ENCODE data around the gene COMMD8. TPM values are rescaled to one million over a fixed set of nuclear protein-coding genes. Genes with fewer than 3 reads are reported as not detected.

COMMD8 gene
- total RNA-seq, 2 experiments from 2014 or later: 4.4 to 5.4 TPM

- ChIA-PET POLR2A (no interaction called here), CTCF (no interaction called here)
- intact Hi-C loops (cut with DNase I, micrococcal nuclease): no loop called here
- H3K27me3 ChIP-seq (ENCODE audit: control insufficient read depth in 1 of 2, insufficient read depth in 2 of 2, low read length in 2 of 2): no peaks in the 10 kb centered on the region
- ATAC-seq (ENCODE audit: poor library complexity): no peak
- no peak overlapping the region for H3K4me3 ChIP-seq (ENCODE audit: low read length)
- Mint-ChIP-seq H3K36me3 (ENCODE audit: low read depth) (no peaks in the 10 kb centered on the region), H3K9me3 (no peaks in the 10 kb centered on the region), H3K4me3 (no peak overlapping the region), H3K4me1 (ENCODE audit: low read depth) (no peaks in the 10 kb centered on the region), H3K27ac (no peak overlapping the region), H3K27me3 (no peaks in the 10 kb centered on the region)
- TF ChIP-seq, protein P1, sequence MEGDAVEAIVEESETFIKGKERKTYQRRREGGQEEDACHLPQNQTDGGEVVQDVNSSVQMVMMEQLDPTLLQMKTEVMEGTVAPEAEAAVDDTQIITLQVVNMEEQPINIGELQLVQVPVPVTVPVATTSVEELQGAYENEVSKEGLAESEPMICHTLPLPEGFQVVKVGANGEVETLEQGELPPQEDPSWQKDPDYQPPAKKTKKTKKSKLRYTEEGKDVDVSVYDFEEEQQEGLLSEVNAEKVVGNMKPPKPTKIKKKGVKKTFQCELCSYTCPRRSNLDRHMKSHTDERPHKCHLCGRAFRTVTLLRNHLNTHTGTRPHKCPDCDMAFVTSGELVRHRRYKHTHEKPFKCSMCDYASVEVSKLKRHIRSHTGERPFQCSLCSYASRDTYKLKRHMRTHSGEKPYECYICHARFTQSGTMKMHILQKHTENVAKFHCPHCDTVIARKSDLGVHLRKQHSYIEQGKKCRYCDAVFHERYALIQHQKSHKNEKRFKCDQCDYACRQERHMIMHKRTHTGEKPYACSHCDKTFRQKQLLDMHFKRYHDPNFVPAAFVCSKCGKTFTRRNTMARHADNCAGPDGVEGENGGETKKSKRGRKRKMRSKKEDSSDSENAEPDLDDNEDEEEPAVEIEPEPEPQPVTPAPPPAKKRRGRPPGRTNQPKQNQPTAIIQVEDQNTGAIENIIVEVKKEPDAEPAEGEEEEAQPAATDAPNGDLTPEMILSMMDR (IDR thresholded peaks at IDR 0.05): no peak
- no peaks in the 10 kb centered on the region for H3K9me3 ChIP-seq (ENCODE audit: control insufficient read depth in 1 of 2, insufficient read depth in 1 of 2, low read length in 2 of 2)
- H3K27ac ChIP-seq (ENCODE audit: low read depth in 1 of 2, low read length in 2 of 2): no peak overlapping the region
- H3K4me1 ChIP-seq (ENCODE audit: insufficient read depth, low read length): no peaks in the 10 kb centered on the region
- DNase-seq: no peak
- H3K36me3 ChIP-seq (ENCODE audit: insufficient read depth, low read length): no peaks in the 10 kb centered on the region
Measured at GRCh38 chr4:47505147-47505546, 41.6 kb upstream of the COMMD8 start.

GRCh38 chr4:47500776-47501175 is 37.3 kb upstream of the COMMD8 start:
- ChIA-PET POLR2A (no interaction called here), CTCF (no interaction called here)
- no peak for ATAC-seq (ENCODE audit: poor library complexity)
- DNase-seq: no peak
- H3K27ac ChIP-seq (ENCODE audit: low read depth in 1 of 2, low read length in 2 of 2): no peak overlapping the region
- no peaks in the 10 kb centered on the region for H3K27me3 Mint-ChIP-seq
- no peaks in the 10 kb centered on the region for H3K36me3 Mint-ChIP-seq (ENCODE audit: low read depth)
- no peak overlapping the region for H3K4me3 ChIP-seq (ENCODE audit: low read length)
- H3K27me3 ChIP-seq (ENCODE audit: control insufficient read depth in 1 of 2, insufficient read depth in 2 of 2, low read length in 2 of 2): no peaks in the 10 kb centered on the region
- no peaks in the 10 kb centered on the region for H3K4me1 Mint-ChIP-seq (ENCODE audit: low read depth)
- H3K9me3 ChIP-seq (ENCODE audit: control insufficient read depth in 1 of 2, insufficient read depth in 1 of 2, low read length in 2 of 2): no peaks in the 10 kb centered on the region
- no peaks in the 10 kb centered on the region for H3K4me1 ChIP-seq (ENCODE audit: insufficient read depth, low read length)
- H3K27ac Mint-ChIP-seq: no peak overlapping the region
- TF ChIP-seq, protein P1 (IDR thresholded peaks at IDR 0.05): no peak
- intact Hi-C loops (cut with DNase I, micrococcal nuclease): no loop called here
- no peaks in the 10 kb centered on the region for H3K36me3 ChIP-seq (ENCODE audit: insufficient read depth, low read length)
- H3K9me3 Mint-ChIP-seq: no peaks in the 10 kb centered on the region
- H3K4me3 Mint-ChIP-seq: no peak overlapping the region

DNA sequence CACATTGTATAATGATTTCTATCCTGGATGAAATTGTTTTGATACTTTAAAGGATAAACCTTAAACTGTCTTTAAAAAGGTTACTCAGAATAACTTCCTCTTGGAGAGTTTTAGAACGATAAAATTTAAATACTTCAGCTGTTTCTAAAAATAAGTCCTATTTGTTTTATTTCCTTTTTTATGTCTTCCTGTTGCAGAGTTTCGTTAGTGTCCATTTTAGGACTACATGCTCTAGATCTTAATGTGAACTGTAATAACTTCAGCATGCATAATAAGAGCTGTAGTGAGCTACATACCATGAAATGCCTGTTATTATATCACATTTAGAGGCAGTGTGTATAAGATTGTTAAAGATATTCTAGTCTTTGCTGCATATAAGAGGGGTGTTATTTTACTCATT is 36.2 kb upstream of the COMMD8 start:
- POLR2A ChIA-PET: interaction anchor here (1.2 kb wide), 1 partner anchor 15 kb away, joined by 4 read pairs; the partner anchor contains the start of gene ATP10D
- intact Hi-C loops (cut with DNase I, micrococcal nuclease): no loop called here
- no peak overlapping the region for H3K4me3 ChIP-seq (ENCODE audit: low read length)
- ATAC-seq (ENCODE audit: poor library complexity): no peak
- Mint-ChIP-seq H3K4me1 (ENCODE audit: low read depth) (no peaks in the 10 kb centered on the region), H3K27ac (no peak overlapping the region), H3K36me3 (ENCODE audit: low read depth) (no peaks in the 10 kb centered on the region), H3K27me3 (no peaks in the 10 kb centered on the region), H3K9me3 (no peaks in the 10 kb centered on the region), H3K4me3 (no peak overlapping the region)
- DNase-seq: no peak
- H3K4me1 ChIP-seq (ENCODE audit: insufficient read depth, low read length): no peaks in the 10 kb centered on the region
- TF ChIP-seq, protein P1 (IDR thresholded peaks at IDR 0.05): no peak
- no peaks in the 10 kb centered on the region for H3K36me3 ChIP-seq (ENCODE audit: insufficient read depth, low read length)
- H3K27ac ChIP-seq (ENCODE audit: low read depth in 1 of 2, low read length in 2 of 2): no peak overlapping the region
- H3K27me3 ChIP-seq (ENCODE audit: control insufficient read depth in 1 of 2, insufficient read depth in 2 of 2, low read length in 2 of 2): no peaks in the 10 kb centered on the region
- no peaks in the 10 kb centered on the region for H3K9me3 ChIP-seq (ENCODE audit: control insufficient read depth in 1 of 2, insufficient read depth in 1 of 2, low read length in 2 of 2)
- CTCF ChIA-PET: no interaction called here
